Measurements from ENCODE around the gene MEOX2. TPM values are rescaled to one million over a fixed set of nuclear protein-coding genes. Genes with fewer than 3 reads are reported as not detected.

Gene MEOX2
- total RNA-seq, 1 donor from 2014 or later, result 2.4 TPM

- no peak for DNase-seq (ENCODE audit: low spot score)
Observed at GRCh38 chr7:15681186-15681585, 5.3 kb downstream of the MEOX2 start.

DNA sequence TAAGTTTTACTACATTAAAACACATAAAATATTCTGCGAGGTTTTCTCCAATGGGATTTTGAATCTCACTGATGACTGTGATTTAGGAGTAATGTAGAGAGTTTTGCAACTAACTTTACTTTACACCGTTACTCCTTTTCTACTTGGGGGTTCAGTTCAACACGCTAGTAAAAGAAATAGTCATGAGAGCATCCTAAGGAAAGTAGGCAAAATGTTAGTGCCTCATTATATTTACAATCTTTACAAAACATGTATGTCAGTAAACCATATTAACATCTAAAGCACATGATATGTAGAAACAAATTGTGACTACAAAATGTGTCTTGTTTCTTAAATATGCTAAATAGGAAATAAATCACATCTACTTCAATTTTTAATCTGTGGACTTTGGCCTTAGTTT is 6.0 kb downstream of the MEOX2 start:
- DNase-seq (ENCODE audit: low spot score), result no peak

- DNase-seq (ENCODE audit: low spot score), result no peak
Observed at GRCh38 chr7:15679306-15679705, 7.2 kb downstream of the MEOX2 start.

DNA sequence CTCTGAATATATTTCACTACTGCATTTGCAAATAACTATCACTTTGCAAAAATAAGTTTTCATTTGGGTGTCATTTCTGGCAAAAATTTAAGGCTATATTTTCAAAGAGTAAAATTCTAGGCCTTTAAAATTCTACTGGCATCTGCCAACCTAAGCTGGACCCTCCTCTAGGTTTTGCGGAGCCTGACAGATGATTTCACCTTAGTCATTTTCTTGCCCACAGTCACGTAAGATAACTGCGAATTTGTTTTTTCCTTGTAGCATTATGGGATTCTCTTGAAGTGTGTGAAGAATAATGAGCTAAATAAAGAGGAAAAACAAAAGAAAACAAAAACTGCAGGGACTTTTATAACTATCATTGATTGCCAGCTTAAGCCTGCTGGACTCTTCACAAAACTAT is 7.8 kb downstream of the MEOX2 start:
- no peak for DNase-seq (ENCODE audit: low spot score)

DNA sequence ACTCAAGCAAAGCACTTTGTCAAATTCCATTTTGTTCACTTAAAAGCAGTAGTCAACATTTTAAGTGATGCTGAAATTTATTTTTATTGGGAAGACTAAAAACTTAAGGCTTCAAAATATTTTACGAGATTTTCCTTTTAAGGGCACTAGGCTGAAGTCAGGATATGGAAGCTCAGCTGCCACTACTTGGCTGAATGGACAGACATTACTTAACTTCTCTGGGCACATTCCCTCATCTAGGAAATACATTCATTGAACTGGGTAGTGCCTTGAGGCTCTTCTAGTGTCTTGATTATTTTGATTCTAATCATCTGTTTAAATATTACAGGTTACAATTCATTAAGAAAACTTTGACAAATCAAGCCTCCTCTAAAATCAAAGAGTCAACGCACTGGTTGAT is 11.1 kb downstream of the MEOX2 start:
- no peak for DNase-seq (ENCODE audit: low spot score)

DNA sequence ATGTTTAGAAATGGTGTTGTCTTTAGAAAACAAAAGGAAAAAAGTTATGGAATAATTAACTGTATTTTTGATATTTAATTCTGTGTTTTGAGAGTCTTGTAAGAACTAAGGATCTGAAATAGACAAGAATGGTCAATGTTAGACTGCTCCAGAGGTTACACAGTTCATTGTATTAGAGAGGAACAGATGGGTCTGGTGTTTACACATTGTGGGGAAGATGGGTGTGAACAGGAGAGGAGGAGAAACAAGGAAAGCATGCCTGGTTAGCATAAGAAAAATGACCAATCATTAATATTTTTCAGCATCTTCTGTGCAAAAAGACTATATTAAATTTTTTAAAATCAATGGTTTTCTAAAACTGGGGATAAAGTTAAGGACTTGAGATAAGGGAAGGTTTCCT is 11.9 kb downstream of the MEOX2 start:
- DNase-seq (ENCODE audit: low spot score), result no peak

GRCh38 chr7:15669443-15670090 is 16.9 kb downstream of the MEOX2 start:
- DNase-seq (ENCODE audit: low spot score), result no peak

DNA sequence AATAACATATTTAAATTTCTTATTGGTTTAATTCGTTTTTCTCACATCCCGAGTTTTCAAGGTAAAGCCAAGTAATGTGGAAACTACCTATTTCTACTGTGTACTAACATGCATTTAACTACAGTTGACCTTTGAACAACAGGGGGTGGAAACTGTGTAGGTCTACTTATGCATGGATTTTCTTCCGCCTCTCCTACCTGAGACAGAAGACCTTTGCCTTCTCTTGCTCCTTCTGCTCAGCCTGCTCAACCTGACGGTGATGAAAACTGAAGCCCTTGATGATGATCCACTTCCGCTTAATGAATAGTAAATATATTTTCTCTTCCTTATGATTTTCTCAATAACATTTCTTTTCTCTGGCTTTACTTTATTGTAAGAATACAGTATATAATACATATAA is 18.5 kb downstream of the MEOX2 start:
- DNase-seq (ENCODE audit: low spot score), result no peak

GRCh38 chr7:15662451-15662850 is 24.0 kb downstream of the MEOX2 start:
- no peak for DNase-seq (ENCODE audit: low spot score)

GRCh38 chr7:15658247-15658646 is 28.2 kb downstream of the MEOX2 start:
- DNase-seq (ENCODE audit: low spot score), result no peak

DNA sequence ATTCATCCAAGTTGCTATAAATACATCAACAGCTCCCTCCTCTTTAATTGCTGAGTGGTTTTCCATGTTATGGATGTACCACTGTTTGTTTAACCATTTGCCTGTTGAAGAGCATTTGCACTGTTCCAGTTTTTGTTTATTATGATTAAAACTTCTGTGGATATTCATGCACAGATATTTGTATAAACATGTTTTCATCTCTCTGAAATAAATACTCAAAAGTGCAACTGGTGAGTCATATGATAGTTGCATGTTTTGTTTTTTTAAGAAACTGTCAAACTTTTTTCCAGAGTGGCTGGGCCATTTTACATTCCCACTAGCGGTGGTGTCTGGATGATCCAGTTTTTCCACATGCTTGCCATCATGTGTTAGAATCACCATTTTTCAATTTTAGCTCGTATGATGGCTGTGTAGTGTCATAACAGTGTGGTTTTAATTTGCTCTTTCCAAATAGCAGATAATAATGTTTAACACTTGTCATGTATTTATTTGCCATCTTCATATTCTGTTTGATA is 33.6 kb downstream of the MEOX2 start:
- DNase-seq (ENCODE audit: low spot score), result no peak

DNA sequence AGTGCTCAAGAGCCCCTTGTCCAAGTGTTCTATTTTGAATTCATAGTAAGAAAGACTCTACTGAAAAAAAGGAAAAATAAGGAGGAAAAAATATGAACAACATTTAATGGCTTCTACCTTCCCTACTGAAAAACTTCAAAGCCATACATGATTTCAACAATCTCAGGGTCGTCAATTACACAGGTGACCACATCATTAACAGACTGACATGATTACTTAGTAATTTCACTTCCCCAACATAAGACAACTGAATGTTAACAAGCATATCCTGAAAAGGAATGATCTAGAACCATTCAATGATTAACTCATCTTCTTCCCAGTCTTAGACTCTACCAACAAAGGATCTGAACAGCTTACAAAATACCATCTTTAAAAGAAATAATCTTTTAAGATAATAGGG is 34.8 kb downstream of the MEOX2 start:
- DNase-seq (ENCODE audit: low spot score), result no peak

GRCh38 chr7:15650787-15651186 is 35.7 kb downstream of the MEOX2 start:
- no peak for DNase-seq (ENCODE audit: low spot score)

DNA sequence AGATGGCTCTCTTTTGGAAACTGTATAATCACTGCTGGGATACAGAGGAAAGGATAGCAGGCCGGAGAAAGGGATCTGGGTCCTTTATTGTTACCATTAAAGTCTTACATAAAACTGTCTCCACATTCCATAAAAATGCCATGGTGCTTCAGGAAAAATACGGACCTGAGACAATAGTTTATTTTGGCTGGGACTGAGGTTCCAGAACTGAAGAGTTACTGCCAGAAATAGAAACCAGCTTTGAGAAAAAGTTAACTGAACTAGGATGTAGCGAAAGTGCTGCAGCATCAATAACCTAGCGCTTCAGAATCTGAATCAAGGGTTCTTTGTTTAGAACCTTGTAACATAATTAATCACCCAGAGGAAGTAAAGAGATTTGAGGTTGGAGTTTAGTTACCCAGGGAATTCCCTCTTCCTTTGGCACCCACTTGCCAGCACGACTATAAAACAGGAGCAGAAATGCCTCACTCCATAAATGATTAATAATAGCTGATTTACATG is 38.0 kb downstream of the MEOX2 start:
- no peak for DNase-seq (ENCODE audit: low spot score)

GRCh38 chr7:15647309-15647708 is 39.2 kb downstream of the MEOX2 start:
- DNase-seq (ENCODE audit: low spot score), result no peak

DNA sequence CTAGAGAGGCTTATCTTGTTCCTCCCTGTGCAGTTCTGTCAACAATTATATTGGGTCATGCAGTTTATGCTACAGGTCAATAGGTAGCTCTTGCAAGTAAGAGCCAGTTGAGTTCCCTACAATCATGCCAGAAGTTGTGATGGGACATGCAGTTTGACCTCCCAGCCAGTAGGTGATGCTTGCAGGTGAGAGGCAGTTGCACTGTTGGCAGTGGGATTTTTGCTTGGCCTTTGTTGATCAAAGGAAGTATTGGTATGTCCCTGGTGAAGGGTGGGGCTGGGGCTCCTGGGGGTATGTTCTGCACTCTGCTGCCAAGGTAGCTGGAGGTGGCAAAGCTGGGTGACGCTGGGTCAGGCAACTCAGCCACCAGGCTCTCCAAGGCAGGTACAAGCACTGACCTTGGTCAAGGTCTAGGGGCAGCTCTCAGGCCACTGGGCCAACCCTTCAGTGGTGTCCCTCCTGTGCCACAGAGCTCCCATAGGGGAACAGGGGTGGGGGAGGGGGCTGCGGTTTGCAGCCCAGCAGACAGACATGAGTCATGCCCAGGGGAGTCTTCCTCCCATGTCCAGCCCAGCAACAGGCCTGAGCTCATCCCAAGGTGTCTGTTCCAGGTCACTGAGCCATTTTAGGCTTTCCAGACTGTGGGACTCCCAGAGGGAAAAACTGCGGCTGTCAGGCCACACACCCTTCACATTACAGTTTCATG is 43.3 kb downstream of the MEOX2 start:
- no peak for DNase-seq (ENCODE audit: low spot score)

- no peak for DNase-seq (ENCODE audit: low spot score)
Observed at GRCh38 chr7:15628876-15629275, 57.6 kb downstream of the MEOX2 start.

DNA sequence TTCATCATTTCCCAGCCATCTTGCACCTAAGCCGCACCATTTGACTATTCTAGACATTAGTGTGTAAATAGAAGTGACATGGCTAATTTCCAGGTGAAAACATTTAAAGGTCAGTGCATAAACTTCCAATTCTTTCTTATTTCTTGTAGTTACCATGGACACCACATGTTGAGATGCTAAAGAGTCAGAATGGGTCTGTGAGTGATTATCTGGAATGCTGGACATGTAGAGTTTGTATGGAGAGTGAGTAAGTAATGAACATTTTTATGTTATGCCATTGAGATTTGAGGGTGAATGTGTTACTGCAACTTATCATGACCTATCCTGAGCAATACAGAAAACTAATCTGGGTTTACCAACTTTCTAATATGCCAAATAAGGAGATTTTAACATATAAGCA is 60.4 kb downstream of the MEOX2 start:
- no peak for DNase-seq (ENCODE audit: low spot score)

DNA sequence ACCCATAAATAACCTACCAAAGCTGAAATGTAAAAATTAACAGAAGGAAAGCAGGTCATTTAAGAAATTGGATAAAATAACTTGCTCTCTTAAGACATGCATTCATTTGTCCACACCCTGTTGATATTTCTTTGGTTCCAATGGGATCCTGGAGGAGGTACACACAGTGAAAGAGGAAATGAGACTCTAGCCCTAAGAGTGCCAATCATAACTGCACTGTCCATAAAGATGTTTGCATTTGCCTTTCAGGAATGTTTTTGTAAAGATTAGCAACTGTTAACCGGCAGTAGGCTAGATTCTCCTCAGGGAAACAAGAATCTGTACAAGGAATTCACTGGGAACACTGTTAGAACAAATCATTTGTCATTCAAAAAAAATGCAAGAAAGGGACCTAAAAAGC is 61.0 kb downstream of the MEOX2 start:
- no peak for DNase-seq (ENCODE audit: low spot score)

GRCh38 chr7:15621468-15621867 is 65.0 kb downstream of the MEOX2 start:
- DNase-seq (ENCODE audit: low spot score), result no peak

DNA sequence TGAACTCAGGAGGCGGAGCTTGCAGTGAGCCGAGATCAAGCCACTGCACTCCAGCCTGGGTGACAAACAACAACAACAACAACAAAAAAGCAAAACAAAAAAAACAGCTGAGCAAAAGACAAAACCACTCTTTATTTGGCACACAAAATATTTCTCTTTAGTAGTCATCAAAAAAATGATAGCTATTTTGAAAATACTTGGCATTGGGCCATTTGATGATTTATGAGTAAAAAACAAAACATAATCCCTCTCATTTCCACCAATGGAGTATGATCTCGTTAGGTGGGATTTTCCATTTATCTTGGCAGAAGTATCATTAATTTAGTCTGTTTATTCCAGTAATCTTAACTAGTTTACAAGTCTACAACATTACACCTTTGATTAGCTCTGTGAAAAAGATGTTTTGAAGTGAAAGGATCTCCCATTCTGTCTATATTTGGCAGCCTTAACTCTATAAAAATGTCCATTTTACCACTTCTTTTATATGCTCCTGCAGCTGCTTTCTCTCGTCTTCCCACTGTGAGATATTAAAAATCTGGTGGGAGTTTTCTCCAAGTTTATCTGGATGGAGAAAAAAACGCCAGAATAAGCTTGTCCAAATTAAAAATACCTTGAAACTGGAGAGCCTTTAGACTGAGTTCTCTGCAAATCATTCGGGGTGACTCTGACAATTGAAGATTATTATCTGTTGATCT is 65.8 kb downstream of the MEOX2 start:
- DNase-seq (ENCODE audit: low spot score), result no peak

DNA sequence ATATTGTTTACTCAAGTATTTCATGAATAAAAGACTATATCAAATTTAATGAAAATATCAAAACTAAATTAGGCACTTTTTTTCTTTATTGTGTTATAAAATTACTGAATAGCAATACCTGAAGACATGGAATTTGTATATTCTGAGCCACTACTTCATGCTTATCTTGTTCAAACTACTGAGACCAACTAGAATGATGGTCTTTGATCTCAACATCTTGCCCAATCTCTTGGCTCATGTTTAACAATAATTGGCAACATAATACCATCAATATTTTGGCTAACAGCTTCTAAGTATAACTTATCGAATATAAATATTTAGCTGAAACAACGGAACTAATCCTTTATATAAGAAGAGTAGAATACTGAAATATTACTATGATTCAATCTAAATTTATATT is 68.2 kb downstream of the MEOX2 start:
- no peak for DNase-seq (ENCODE audit: low spot score)

DNA sequence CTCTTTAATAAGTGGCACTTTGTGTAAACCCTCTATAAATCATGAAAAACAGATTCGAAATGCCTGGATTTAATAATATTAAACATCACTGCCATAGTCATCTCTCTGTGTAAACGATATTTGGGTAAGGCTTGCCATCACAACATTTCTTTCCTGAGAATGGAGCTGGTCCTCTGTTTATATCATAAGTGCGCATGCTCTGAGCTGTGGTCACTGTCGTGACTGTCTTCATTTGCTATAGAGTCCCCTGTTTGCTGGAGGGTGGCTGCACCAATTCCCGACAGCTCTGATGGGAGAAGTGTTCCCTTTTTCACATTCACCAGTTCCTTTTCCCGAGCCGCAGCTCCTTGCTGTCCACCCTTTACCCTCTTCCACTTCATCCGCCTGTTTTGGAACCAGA is 74.3 kb downstream of the MEOX2 start:
- DNase-seq (ENCODE audit: low spot score), result no peak
